ENCODE data around the gene C2CD2L.

The C2CD2L gene

DNA sequence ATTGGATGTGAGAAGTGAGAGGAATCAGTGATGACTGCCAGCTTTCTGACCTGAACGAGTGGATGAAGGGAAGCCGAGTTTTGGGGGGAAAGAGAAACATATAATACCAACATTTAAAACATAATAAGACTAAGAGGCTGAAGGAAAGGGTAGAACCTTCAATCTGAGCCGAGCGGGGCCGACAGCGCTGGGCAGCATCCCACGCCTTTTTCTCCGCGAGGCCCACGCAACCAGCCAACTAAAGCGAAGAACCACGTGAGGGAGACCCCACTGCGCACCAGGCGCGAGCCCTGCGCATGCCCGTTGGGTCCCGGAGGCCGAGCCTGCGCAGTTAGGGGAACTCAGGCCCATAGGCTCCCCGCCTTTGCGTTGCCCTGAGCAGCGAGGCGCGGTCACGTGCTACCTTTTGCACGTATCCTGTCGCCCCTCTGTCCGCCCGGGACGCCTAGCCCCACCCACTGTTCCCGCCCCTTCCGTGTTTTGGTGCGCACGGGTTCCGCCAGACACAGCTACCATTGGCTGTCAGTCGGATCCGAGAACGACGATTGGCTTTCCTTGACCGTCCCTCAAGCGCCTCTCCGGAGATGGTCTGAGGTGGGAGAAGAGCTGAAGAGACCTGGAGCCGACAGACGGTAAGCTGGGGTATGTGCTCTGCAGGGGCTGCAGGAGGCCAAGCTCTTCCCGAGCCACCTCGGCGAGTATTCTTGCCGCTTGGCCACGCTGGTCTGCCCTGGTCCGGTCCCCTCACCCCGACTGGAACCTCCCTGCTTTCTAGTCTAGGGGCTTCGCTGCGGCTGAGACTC is 14.1 kb downstream of the C2CD2L start, which contains the start of gene HINFP:
Gene HINFP (plus strand): TSS at position 573 of the 803 bp plus-strand sequence. CDS start 5,365 bp downstream, outside the sequence.
- ChIA-PET CTCF (interaction anchor here (0.6 to 1.4 kb wide), 2 partner anchors 15 to 185 kb away, joined by 3 to 4 read pairs; partner anchors contain the start of gene C2CD2L), POLR2A (interaction anchor here (0.7 to 3.6 kb wide), 16 partner anchors 10 to 217 kb away, joined by 3 to 67 read pairs (median 4); partner anchors contain the start of genes ABCG4, C2CD2L, DPAGT1 and HMBS)
- no peak for TF ChIP-seq FOXA1 (IDR thresholded peaks at IDR 0.05)
- no peak for TF ChIP-seq ZNF384 (IDR thresholded peaks at IDR 0.05)
- no peak for TF ChIP-seq CTBP1 (IDR thresholded peaks at IDR 0.05; ENCODE audit: borderline replicate concordance)
- TF ChIP-seq LEF1 (IDR thresholded peaks at IDR 0.05; ENCODE audit: borderline replicate concordance), result no peak
- TF ChIP-seq, protein P1, sequence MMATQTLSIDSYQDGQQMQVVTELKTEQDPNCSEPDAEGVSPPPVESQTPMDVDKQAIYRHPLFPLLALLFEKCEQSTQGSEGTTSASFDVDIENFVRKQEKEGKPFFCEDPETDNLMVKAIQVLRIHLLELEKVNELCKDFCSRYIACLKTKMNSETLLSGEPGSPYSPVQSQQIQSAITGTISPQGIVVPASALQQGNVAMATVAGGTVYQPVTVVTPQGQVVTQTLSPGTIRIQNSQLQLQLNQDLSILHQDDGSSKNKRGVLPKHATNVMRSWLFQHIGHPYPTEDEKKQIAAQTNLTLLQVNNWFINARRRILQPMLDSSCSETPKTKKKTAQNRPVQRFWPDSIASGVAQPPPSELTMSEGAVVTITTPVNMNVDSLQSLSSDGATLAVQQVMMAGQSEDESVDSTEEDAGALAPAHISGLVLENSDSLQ (IDR thresholded peaks at IDR 0.05), result peak; percentile 99
- TF ChIP-seq L3MBTL2 (conservative IDR thresholded peaks at IDR 0.05), result peak; percentile 96
- peak; percentile 63 for TF ChIP-seq ELF4 (IDR thresholded peaks at IDR 0.05)
- peak; percentile 67 for TF ChIP-seq TARDBP (IDR thresholded peaks at IDR 0.05)
- peak; percentile 99 for DNase-seq (ENCODE audit: extremely low spot score)

DNA sequence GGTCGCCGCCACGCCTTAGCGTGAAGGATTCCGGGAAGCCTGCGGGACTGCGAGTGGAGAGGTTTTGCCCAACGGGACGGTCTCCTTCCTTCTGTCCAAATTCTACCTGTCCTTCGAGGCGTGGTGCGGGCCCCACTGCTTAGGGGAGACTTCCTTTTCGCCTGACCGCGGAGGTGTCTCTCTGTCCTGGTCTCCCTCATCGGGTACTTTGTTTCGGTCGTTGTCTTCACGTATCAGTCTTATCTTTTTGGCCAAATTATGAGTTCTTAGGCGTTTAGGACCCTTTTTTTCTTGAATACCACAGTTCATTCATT is 14.6 kb downstream of the C2CD2L start:
- ChIA-PET CTCF (no interaction called here), POLR2A (interaction anchor here (1.0 to 3.6 kb wide), 9 partner anchors 12 to 216 kb away, joined by 3 to 67 read pairs (median 4); partner anchors contain the start of genes ABCG4, C2CD2L, DPAGT1 and HMBS)
- no peak for DNase-seq (ENCODE audit: extremely low spot score)
- TF ChIP-seq FOXA1 (IDR thresholded peaks at IDR 0.05) (no peak), LEF1 (IDR thresholded peaks at IDR 0.05; ENCODE audit: borderline replicate concordance) (no peak), TARDBP (IDR thresholded peaks at IDR 0.05) (no peak), FOXM1 (IDR thresholded peaks at IDR 0.05; ENCODE audit: borderline replicate concordance) (no peak), CTBP1 (IDR thresholded peaks at IDR 0.05; ENCODE audit: borderline replicate concordance) (no peak), HDGF (IDR thresholded peaks at IDR 0.05; ENCODE audit: borderline replicate concordance) (no peak), FOXK2 (IDR thresholded peaks at IDR 0.05) (no peak), BHLHE40 (IDR thresholded peaks at IDR 0.05; ENCODE audit: borderline replicate concordance) (no peak), NFRKB (IDR thresholded peaks at IDR 0.05) (no peak), L3MBTL2 (conservative IDR thresholded peaks at IDR 0.05) (no peak; the same call in none of the 2 replicates), ZNF384 (IDR thresholded peaks at IDR 0.05) (no peak)
- TF ChIP-seq, protein P1 (IDR thresholded peaks at IDR 0.05), result no peak

DNA sequence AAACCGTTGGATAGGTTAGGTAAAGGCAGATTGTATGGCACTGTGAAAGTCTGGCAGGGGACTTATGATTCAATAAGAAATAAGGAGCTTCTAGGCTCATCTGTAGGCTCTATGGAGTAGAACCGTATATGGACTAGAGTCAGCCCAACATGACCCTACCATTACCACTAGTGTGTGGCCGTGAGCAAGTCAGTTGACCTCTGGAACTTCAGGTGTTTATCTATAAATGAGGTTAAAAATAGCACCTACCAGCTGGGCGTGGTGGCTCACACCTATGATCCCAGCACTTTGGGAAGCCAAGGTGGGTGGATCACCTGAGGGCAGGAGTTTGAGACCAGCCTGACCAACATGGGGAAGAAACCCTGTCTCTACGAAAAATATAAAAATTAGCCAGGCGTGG is 18.7 kb downstream of the C2CD2L start:
- CTCF ChIA-PET, result no interaction called here
- no peak for TF ChIP-seq FOXK2 (IDR thresholded peaks at IDR 0.05)
- no peak for TF ChIP-seq ELF4 (IDR thresholded peaks at IDR 0.05)
- TF ChIP-seq LEF1 (IDR thresholded peaks at IDR 0.05; ENCODE audit: borderline replicate concordance), result no peak
- TF ChIP-seq L3MBTL2 (conservative IDR thresholded peaks at IDR 0.05), result no peak
- no peak for TF ChIP-seq SP1 (IDR thresholded peaks at IDR 0.05)
- TF ChIP-seq FOXM1 (IDR thresholded peaks at IDR 0.05; ENCODE audit: borderline replicate concordance), result no peak
- TF ChIP-seq NFRKB (IDR thresholded peaks at IDR 0.05), result no peak
- POLR2A ChIA-PET, result no interaction called here
- DNase-seq (ENCODE audit: extremely low spot score), result no peak

DNA sequence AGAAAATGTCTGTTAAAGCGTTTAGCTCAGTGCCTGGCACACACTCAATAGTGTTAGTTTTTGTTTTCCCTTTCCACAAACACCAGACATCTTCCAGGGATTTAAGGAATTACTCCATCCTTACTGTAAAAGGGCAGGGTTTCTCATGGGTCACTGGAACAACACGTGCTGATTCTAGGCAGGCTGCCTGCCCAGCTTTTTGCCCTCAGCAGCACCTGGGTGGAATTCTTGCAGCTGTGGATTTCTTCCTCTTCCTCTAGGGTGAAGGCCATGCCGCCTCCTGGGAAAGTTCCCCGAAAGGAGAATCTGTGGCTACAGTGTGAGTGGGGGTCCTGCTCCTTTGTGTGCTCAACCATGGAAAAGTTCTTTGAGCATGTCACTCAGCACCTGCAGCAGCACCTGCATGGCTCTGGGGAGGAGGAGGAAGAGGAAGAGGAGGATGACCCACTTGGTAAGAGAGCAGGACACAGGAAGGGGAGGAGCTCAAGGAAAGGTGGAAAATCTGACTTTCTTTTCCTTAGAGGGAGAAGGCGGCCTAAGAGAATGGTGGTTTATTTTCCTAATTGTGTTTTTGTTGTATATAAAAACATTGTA is 19.6 kb downstream of the C2CD2L start:
- POLR2A ChIA-PET, result interaction anchor here (1.0 kb wide), 1 partner anchor 20 kb away, joined by 4 read pairs; the partner anchor contains the start of gene C2CD2L
- DNase-seq (ENCODE audit: extremely low spot score), result no peak
- TF ChIP-seq FOXK2 (IDR thresholded peaks at IDR 0.05), result no peak
- TF ChIP-seq NFRKB (IDR thresholded peaks at IDR 0.05), result no peak
- no peak for TF ChIP-seq L3MBTL2 (conservative IDR thresholded peaks at IDR 0.05)
- no peak for TF ChIP-seq SUZ12 (IDR thresholded peaks at IDR 0.05)
- no peak for TF ChIP-seq LEF1 (IDR thresholded peaks at IDR 0.05; ENCODE audit: borderline replicate concordance)
- no peak for TF ChIP-seq BHLHE40 (IDR thresholded peaks at IDR 0.05; ENCODE audit: borderline replicate concordance)
- TF ChIP-seq FOXA1 (IDR thresholded peaks at IDR 0.05), result no peak
- TF ChIP-seq CTBP1 (IDR thresholded peaks at IDR 0.05; ENCODE audit: borderline replicate concordance), result no peak
- no peak for TF ChIP-seq FOXM1 (IDR thresholded peaks at IDR 0.05; ENCODE audit: borderline replicate concordance)
- no peak for TF ChIP-seq ARNT (IDR thresholded peaks at IDR 0.05)
- TF ChIP-seq, protein P1 (IDR thresholded peaks at IDR 0.05), result no peak
- no peak for TF ChIP-seq SP1 (IDR thresholded peaks at IDR 0.05)
- TF ChIP-seq HDGF (IDR thresholded peaks at IDR 0.05; ENCODE audit: borderline replicate concordance), result no peak
- CTCF ChIA-PET, result no interaction called here

DNA sequence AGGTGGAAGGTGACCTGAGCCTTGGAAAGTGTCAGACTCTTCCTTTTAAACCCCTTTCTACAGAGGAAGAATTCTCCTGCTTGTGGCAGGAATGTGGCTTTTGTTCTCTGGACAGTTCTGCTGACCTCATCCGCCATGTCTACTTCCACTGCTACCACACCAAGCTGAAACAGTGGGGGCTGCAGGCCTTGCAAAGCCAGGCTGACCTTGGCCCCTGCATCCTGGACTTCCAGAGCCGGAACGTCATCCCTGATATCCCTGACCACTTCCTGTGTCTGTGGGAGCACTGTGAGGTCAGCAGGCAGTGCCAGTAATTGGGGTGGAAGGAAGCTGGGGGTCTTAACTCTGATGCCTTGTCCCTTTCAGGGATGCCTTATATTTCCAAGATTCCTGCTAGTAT is 23.5 kb downstream of the C2CD2L start:
- CTCF ChIA-PET, result no interaction called here
- no peak for DNase-seq (ENCODE audit: extremely low spot score)
- TF ChIP-seq SUZ12 (IDR thresholded peaks at IDR 0.05) (no peak), SP1 (IDR thresholded peaks at IDR 0.05) (no peak), ARNT (IDR thresholded peaks at IDR 0.05) (no peak), HDGF (IDR thresholded peaks at IDR 0.05; ENCODE audit: borderline replicate concordance) (no peak), L3MBTL2 (conservative IDR thresholded peaks at IDR 0.05) (no peak), BHLHE40 (IDR thresholded peaks at IDR 0.05; ENCODE audit: borderline replicate concordance) (no peak), ZNF384 (IDR thresholded peaks at IDR 0.05) (no peak), FOXA1 (IDR thresholded peaks at IDR 0.05) (no peak), FOXM1 (IDR thresholded peaks at IDR 0.05; ENCODE audit: borderline replicate concordance) (no peak), CTBP1 (IDR thresholded peaks at IDR 0.05; ENCODE audit: borderline replicate concordance) (no peak), FOXK2 (IDR thresholded peaks at IDR 0.05) (no peak), NFRKB (IDR thresholded peaks at IDR 0.05) (no peak), ELF4 (IDR thresholded peaks at IDR 0.05) (no peak), TARDBP (IDR thresholded peaks at IDR 0.05) (no peak), LEF1 (IDR thresholded peaks at IDR 0.05; ENCODE audit: borderline replicate concordance) (no peak)
- TF ChIP-seq, protein P1 (IDR thresholded peaks at IDR 0.05), result no peak
- POLR2A ChIA-PET, result interaction anchor here (1.2 kb wide), 1 partner anchor 10 kb away, joined by 4 read pairs; the partner anchor contains the start of gene HINFP
